OCI-LY3 (cell line): Measurements from ENCODE around the gene NRXN3.

Experiments
- H2AFZ ChIP-seq: fragments of 200-600, 300-600 bp; shearing (Covaris generic); 2 replicates; pipeline ENCODE4 v1.6.0; 2014; ENCODE audit warnings: antibody characterized with exemption, low read depth, low read length
- H3K27ac ChIP-seq: fragments of 200-600, 300-600 bp; sonication (generic); 2 replicates; pipeline ENCODE4 v1.5.1; 2014; ENCODE audit warnings: mild to moderate bottlenecking, low read length, moderate library complexity, mixed read lengths
- H3K27me3 ChIP-seq: fragments of 200-600, 300-600 bp; sonication (generic); 2 replicates; pipeline ENCODE4 v1.6.1; 2014; ENCODE audit warnings: low read depth, low read length, mixed read lengths
- H3K36me3 ChIP-seq: fragments of 200-600, 300-600 bp; sonication (generic); replicated peaks from 2 replicates; pipeline ENCODE3; 2014; ENCODE audit warnings: low read depth, low read length, mixed read lengths
- H3K4me1 ChIP-seq: fragments of 300-600, 200-600 bp; sonication (generic); 2 replicates; pipeline ENCODE4 v1.6.1; 2014; ENCODE audit warnings: low read length, mixed read lengths
- H3K4me2 ChIP-seq: fragments of 200-600, 300-600 bp; sonication (generic); 2 replicates; pipeline ENCODE4 v1.6.1; 2014; ENCODE audit warnings: low read length, mixed read lengths
- H3K4me3 ChIP-seq: fragments of 300-600, 200-600 bp; sonication (generic); 2 replicates; pipeline ENCODE4 v1.5.1; 2014; ENCODE audit warnings: antibody characterized with exemption, mild to moderate bottlenecking, low read length, moderate library complexity
- H3K79me2 ChIP-seq: fragments of 300-600, 200-600 bp; shearing (Covaris generic); 2 replicates; pipeline ENCODE4 v1.6.1; 2014; ENCODE audit warnings: mild to moderate bottlenecking, low read length, mixed read lengths
- H3K9ac ChIP-seq: fragments of 300-600, 200-600 bp; shearing (Covaris generic); 2 replicates; pipeline ENCODE4 v1.6.0; 2014; ENCODE audit warnings: mild to moderate bottlenecking, low read length, moderate library complexity
- H3K9me3 ChIP-seq: fragments of 200-600, 300-600 bp; shearing (Covaris generic); 2 replicates; pipeline ENCODE4 v1.6.1; 2014; ENCODE audit warnings: low read length, mixed read lengths; ENCODE audit not compliant: insufficient read depth
- H4K20me1 ChIP-seq: fragments of 200-600, 300-600 bp; sonication (generic); 2 replicates; pipeline ENCODE4 v1.6.1; 2016; ENCODE audit warnings: low read length, mixed read lengths; ENCODE audit not compliant: insufficient read depth
- CTCF ChIP-seq: fragments of 200-600, 300-600 bp; sonication (generic); IDR thresholded peaks from 2 replicates; pipeline ENCODE4 v1.5.1; 2014; ENCODE audit warnings: antibody characterized with exemption, low read length, low read depth
- EZH2phosphoT487 ChIP-seq: fragments of 200-600 bp; shearing (Covaris generic); IDR thresholded peaks from 2 replicates; pipeline ENCODE4 v1.6.1; 2018; ENCODE audit warnings: antibody characterized with exemption, mixed run types, low read depth

NRXN3 gene

GRCh38 chr14:78170203-78170602 is at the start of gene NRXN3:
NRXN3 (plus strand) TSS chr14:78170373; CDS start chr14:78243094, 72,721 bp downstream.
- Histone ChIP-seq H3K36me3 (no peaks in the 10 kb centered on the region), H3K27me3 (peaks cover 43% of the 10 kb centered on the region), H3K9ac (no peak within 1 kb of the TSS), H3K4me3 (no peak within 1 kb of the TSS), H3K4me2 (no peak within 1 kb of the TSS), H3K9me3 (no peaks in the 10 kb centered on the region), H3K27ac (no peak within 1 kb of the TSS), H3K79me2 (no peaks in the 10 kb centered on the region), H3K4me1 (no peaks in the 10 kb centered on the region), H2AFZ (no peak within 1 kb of the TSS), H4K20me1 (no peaks in the 10 kb centered on the region)
- no peak for TF ChIP-seq EZH2phosphoT487
- no peak for TF ChIP-seq CTCF

- no peaks in the 10 kb centered on the region for H3K79me2 ChIP-seq
- no peak overlapping the region for H3K4me3 ChIP-seq
- no peak overlapping the region for H3K4me2 ChIP-seq
- H3K36me3 ChIP-seq, result no peaks in the 10 kb centered on the region
- no peaks in the 10 kb centered on the region for H3K4me1 ChIP-seq
- no peak overlapping the region for H3K27ac ChIP-seq
- no peak overlapping the region for H3K9ac ChIP-seq
- H2AFZ ChIP-seq, result no peak overlapping the region
- no peaks in the 10 kb centered on the region for H4K20me1 ChIP-seq
- peaks cover 9% of the 10 kb centered on the region; the same call in 1 of the 2 replicates for H3K27me3 ChIP-seq
- no peaks in the 10 kb centered on the region for H3K9me3 ChIP-seq
- TF ChIP-seq EZH2phosphoT487 (no peak), CTCF (no peak)
Measured at GRCh38 chr14:78122436-78122835, 47.7 kb upstream of the NRXN3 start.

GRCh38 chr14:78123650-78124253 is 46.4 kb upstream of the NRXN3 start:
- H3K36me3 ChIP-seq, result no peaks in the 10 kb centered on the region
- H3K4me2 ChIP-seq, result no peak overlapping the region
- no peak overlapping the region for H3K27ac ChIP-seq
- H3K4me1 ChIP-seq, result no peaks in the 10 kb centered on the region
- no peak overlapping the region for H2AFZ ChIP-seq
- no peaks in the 10 kb centered on the region for H3K79me2 ChIP-seq
- H3K4me3 ChIP-seq, result no peak overlapping the region
- H3K27me3 ChIP-seq, result peaks cover 9% of the 10 kb centered on the region; the same call in 1 of the 2 replicates
- no peak overlapping the region for H3K9ac ChIP-seq
- no peak for TF ChIP-seq CTCF
- TF ChIP-seq EZH2phosphoT487, result no peak
- H3K9me3 ChIP-seq, result no peaks in the 10 kb centered on the region
- H4K20me1 ChIP-seq, result no peaks in the 10 kb centered on the region

- Histone ChIP-seq H3K27me3 (peaks cover 9% of the 10 kb centered on the region; the same call in 1 of the 2 replicates), H3K4me3 (no peak overlapping the region), H3K79me2 (no peaks in the 10 kb centered on the region), H3K9me3 (no peaks in the 10 kb centered on the region), H2AFZ (no peak overlapping the region), H3K36me3 (no peaks in the 10 kb centered on the region), H3K4me2 (no peak overlapping the region), H3K9ac (no peak overlapping the region), H4K20me1 (no peaks in the 10 kb centered on the region), H3K4me1 (no peaks in the 10 kb centered on the region), H3K27ac (no peak overlapping the region)
- no peak for TF ChIP-seq CTCF
- no peak for TF ChIP-seq EZH2phosphoT487
Measured at GRCh38 chr14:78127961-78128360, 42.2 kb upstream of the NRXN3 start.
